ENCODE data around the gene DHTKD1.

Gene DHTKD1

GRCh38 chr10:12025591-12025990 is 43.2 kb upstream of the DHTKD1 start:
- Histone ChIP-seq H3K27me3 (no peaks in the 10 kb centered on the region), H3K4me1 (ENCODE audit: control insufficient read depth in 1 of 2, insufficient read depth in 1 of 2, low read depth in 1 of 2, low read length in 1 of 2) (peaks cover 0 to 3% of the 10 kb centered on the region in 2 experiments), H3K9me3 (no peaks in the 10 kb centered on the region), H3K27ac (no peak overlapping the region), H3K4me3 (ENCODE audit: low read depth in 1 of 2, low read length in 1 of 2) (no peak overlapping the region), H3K36me3 (peaks cover 41% of the 10 kb centered on the region)
- TF ChIP-seq CTCF (IDR thresholded peaks at IDR 0.05): no peak

GRCh38 chr10:12027539-12027938 is 41.2 kb upstream of the DHTKD1 start:
- peaks cover 46% of the 10 kb centered on the region for H3K36me3 ChIP-seq

GRCh38 chr10:12031404-12031803 is 37.4 kb upstream of the DHTKD1 start:
- Histone ChIP-seq H3K27me3 (no peaks in the 10 kb centered on the region), H3K27ac (no peak overlapping the region), H3K4me1 (ENCODE audit: control insufficient read depth in 1 of 2, insufficient read depth in 1 of 2, low read depth in 1 of 2, low read length in 1 of 2) (no peaks in the 10 kb centered on the region), H3K4me3 (ENCODE audit: low read depth in 1 of 2, low read length in 1 of 2) (no peak overlapping the region), H3K9me3 (no peaks in the 10 kb centered on the region), H3K36me3 (peaks cover 77% of the 10 kb centered on the region)
- TF ChIP-seq CTCF (IDR thresholded peaks at IDR 0.05): no peak

More at GRCh38 chr10:12027539-12027938, 41.2 kb upstream of the DHTKD1 start:
- peaks cover 0 to 3% of the 10 kb centered on the region in 2 experiments for H3K4me1 ChIP-seq (ENCODE audit: control insufficient read depth in 1 of 2, insufficient read depth in 1 of 2, low read depth in 1 of 2, low read length in 1 of 2)
- H3K27ac ChIP-seq: no peak overlapping the region
- no peak overlapping the region for H3K4me3 ChIP-seq (ENCODE audit: low read depth in 1 of 2, low read length in 1 of 2)
- H3K27me3 ChIP-seq: no peaks in the 10 kb centered on the region
- no peak for TF ChIP-seq CTCF (IDR thresholded peaks at IDR 0.05)
- no peaks in the 10 kb centered on the region for H3K9me3 ChIP-seq

- Histone ChIP-seq H3K27me3 (no peaks in the 10 kb centered on the region), H3K27ac (no peak overlapping the region), H3K36me3 (peaks cover 44% of the 10 kb centered on the region), H3K9me3 (no peaks in the 10 kb centered on the region), H3K4me3 (ENCODE audit: low read depth in 1 of 2, low read length in 1 of 2) (no peak overlapping the region), H3K4me1 (ENCODE audit: control insufficient read depth in 1 of 2, insufficient read depth in 1 of 2, low read depth in 1 of 2, low read length in 1 of 2) (peaks cover 3 to 6% of the 10 kb centered on the region in 2 experiments)
- no peak for TF ChIP-seq CTCF (IDR thresholded peaks at IDR 0.05)
These were observed 32.6 kb upstream of the DHTKD1 start for GRCh38 chr10:12036073-12036655.

- H3K27ac ChIP-seq: peak overlapping the region; percentile 99
- H3K27me3 ChIP-seq: no peaks in the 10 kb centered on the region
- TF ChIP-seq CTCF (IDR thresholded peaks at IDR 0.05): no peak
- no peaks in the 10 kb centered on the region for H3K36me3 ChIP-seq
- peak overlapping the region; percentile 92 to 97 for H3K4me3 ChIP-seq (ENCODE audit: low read depth in 1 of 2, low read length in 1 of 2)
- peaks cover 20 to 25% of the 10 kb centered on the region in 2 experiments for H3K4me1 ChIP-seq (ENCODE audit: control insufficient read depth in 1 of 2, insufficient read depth in 1 of 2, low read depth in 1 of 2, low read length in 1 of 2)
- no peaks in the 10 kb centered on the region for H3K9me3 ChIP-seq
These were observed 26.9 kb upstream of the DHTKD1 start for GRCh38 chr10:12041766-12042408.

Measured in neutrophil (primary cell).